GM21529 (cell line): ENCODE measurements around the gene SAMD15.
"Not testable (repeated sequence)": the region's sequence is repeated elsewhere in the genome, so short reads cannot be mapped to it uniquely, and the experiment has no call there.

Source experiments
- ATAC-seq: cut with Tn5 transposase; IDR thresholded peaks from one replicate; pipeline ENCODE4 v1.9.1; 2021; ENCODE audit not compliant: unreplicated experiment

Gene SAMD15

GRCh38 chr14:77376771-77377501 lies at the start of gene SAMD15, which contains the start of gene TMED8:
Gene SAMD15, plus strand, starts transcription at chr14:77377379. Its CDS starts 40 bp downstream, at chr14:77377419.
Gene TMED8, minus strand, starts transcription at chr14:77377094. Its CDS starts 41 bp downstream, at chr14:77377053.
- peak; percentile 78 for ATAC-seq

GRCh38 chr14:77329872-77330271 lies 47.3 kb upstream of the SAMD15 start:
- no peak for ATAC-seq

- no peak for ATAC-seq
Measured at GRCh38 chr14:77335576-77335975, 41.6 kb upstream of the SAMD15 start.

GRCh38 chr14:77337255-77337654 lies 39.9 kb upstream of the SAMD15 start:
- ATAC-seq, result not testable (repeated sequence)

- no peak for ATAC-seq
Measured at GRCh38 chr14:77337880-77338279, 39.3 kb upstream of the SAMD15 start.

GRCh38 chr14:77338302-77338701 lies 38.9 kb upstream of the SAMD15 start:
- ATAC-seq, result no peak

GRCh38 chr14:77339407-77339806 lies 37.8 kb upstream of the SAMD15 start:
- ATAC-seq, result no peak

- ATAC-seq, result no peak
Measured at GRCh38 chr14:77340389-77340788, 36.8 kb upstream of the SAMD15 start.

- ATAC-seq, result no peak
Measured at GRCh38 chr14:77342726-77343397, 34.3 kb upstream of the SAMD15 start.

GRCh38 chr14:77343662-77344061 lies 33.5 kb upstream of the SAMD15 start:
- no peak for ATAC-seq

- no peak for ATAC-seq
Measured at GRCh38 chr14:77344377-77344996, 32.7 kb upstream of the SAMD15 start.

GRCh38 chr14:77346495-77346894 lies 30.7 kb upstream of the SAMD15 start:
- no peak for ATAC-seq

GRCh38 chr14:77347751-77348150 lies 29.4 kb upstream of the SAMD15 start:
- ATAC-seq, result no peak

- no peak for ATAC-seq
Measured at GRCh38 chr14:77353469-77354141, 23.6 kb upstream of the SAMD15 start.

GRCh38 chr14:77355811-77356210 lies 21.4 kb upstream of the SAMD15 start:
- no peak for ATAC-seq

GRCh38 chr14:77356899-77357298 lies 20.3 kb upstream of the SAMD15 start:
- ATAC-seq, result no peak

- ATAC-seq, result no peak
Measured at GRCh38 chr14:77359626-77360025, 17.6 kb upstream of the SAMD15 start.

GRCh38 chr14:77364146-77364545 lies 13.0 kb upstream of the SAMD15 start:
- ATAC-seq, result peak; percentile 48

GRCh38 chr14:77369285-77369684 lies 7.9 kb upstream of the SAMD15 start:
- ATAC-seq, result no peak

- ATAC-seq, result peak; percentile 41
Measured at GRCh38 chr14:77372304-77372841, 4.8 kb upstream of the SAMD15 start.
